ENCODE data around the gene CGB3.

- TF ChIP-seq CTCF (conservative IDR thresholded peaks at IDR 0.05 in 1 of 2, IDR thresholded peaks at IDR 0.05 in 1 of 2; ENCODE audit: extremely low read depth in 1 of 2, insufficient read depth in 1 of 2, low read depth in 1 of 2, low read length in 2 of 2) (no peak), EZH2 (IDR thresholded peaks at IDR 0.05; ENCODE audit: borderline replicate concordance, low read length) (no peak)
Measured at GRCh38 chr19:49017041-49017665, 7.0 kb downstream of the CGB3 start, which contains the start of gene LHB.
